Measurements from ENCODE around the gene CBS.

DNA sequence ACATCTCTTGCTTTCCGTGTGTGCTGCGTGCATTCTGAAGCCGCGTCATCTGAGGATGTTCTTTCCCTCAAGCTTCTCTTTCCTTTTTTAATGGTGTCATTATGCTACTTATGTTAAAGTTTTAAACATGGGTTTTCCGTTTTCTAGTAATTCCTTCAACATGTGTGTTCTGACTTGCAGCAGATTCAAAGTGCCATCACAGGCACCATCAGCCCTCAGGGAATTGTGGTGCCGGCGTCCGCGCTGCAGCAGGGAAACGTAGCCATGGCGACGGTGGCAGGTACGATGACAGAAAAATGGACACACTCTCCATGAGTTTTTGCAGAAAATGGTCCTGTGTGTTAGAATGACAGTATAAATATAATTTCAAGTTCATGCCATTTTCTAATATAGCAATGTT, 58.9 kb downstream of the CBS start:
- TF ChIP-seq CTCF (IDR thresholded peaks at IDR 0.05) (no peak), POLR2A (IDR thresholded peaks at IDR 0.05) (no peak)

All from gastroesophageal sphincter (tissue), 3 donors.